Measurements from ENCODE around the gene LTB. TPM values are rescaled to one million over a fixed set of nuclear protein-coding genes. Genes with fewer than 3 reads are reported as not detected.
A peak's percentile ranks its signal among the peaks of the same experiment; 100 is the strongest.
"Not testable (repeated sequence)": the region's sequence is repeated elsewhere in the genome, so short reads cannot be mapped to it uniquely, and the experiment has no call there.

The LTB gene
- total RNA-seq, 1 donor from 2014 or later: 0.34 TPM

DNA sequence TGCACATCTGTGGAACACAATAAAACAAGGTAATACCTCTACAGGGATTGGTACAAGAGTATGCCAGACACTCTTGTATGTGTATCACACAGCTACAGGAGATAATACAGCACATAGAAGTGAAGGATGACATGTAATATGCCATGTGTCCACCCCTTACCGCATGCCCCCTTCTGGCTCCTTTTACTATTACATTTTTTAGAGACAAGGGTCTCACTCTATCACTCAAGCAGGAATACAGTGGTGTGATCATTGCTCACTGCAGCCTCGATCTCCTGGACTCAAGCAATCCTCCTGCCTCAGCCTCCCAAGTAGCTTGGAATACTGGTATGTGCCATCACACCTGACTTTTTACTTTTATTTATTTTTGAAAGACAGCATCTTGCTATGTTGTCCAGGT is 14.8 kb upstream of the LTB start:
- Mint-ChIP-seq H3K4me3 (no peak overlapping the region), H3K36me3 (no peaks in the 10 kb centered on the region), H3K4me1 (ENCODE audit: unreplicated experiment) (peaks cover 6% of the 10 kb centered on the region), H3K9me3 (no peaks in the 10 kb centered on the region), H3K27me3 (no peaks in the 10 kb centered on the region), H3K27ac (no peak overlapping the region)
- no peak for DNase-seq (ENCODE audit: extremely low spot score, unreplicated experiment)
- TF ChIP-seq, protein P1, sequence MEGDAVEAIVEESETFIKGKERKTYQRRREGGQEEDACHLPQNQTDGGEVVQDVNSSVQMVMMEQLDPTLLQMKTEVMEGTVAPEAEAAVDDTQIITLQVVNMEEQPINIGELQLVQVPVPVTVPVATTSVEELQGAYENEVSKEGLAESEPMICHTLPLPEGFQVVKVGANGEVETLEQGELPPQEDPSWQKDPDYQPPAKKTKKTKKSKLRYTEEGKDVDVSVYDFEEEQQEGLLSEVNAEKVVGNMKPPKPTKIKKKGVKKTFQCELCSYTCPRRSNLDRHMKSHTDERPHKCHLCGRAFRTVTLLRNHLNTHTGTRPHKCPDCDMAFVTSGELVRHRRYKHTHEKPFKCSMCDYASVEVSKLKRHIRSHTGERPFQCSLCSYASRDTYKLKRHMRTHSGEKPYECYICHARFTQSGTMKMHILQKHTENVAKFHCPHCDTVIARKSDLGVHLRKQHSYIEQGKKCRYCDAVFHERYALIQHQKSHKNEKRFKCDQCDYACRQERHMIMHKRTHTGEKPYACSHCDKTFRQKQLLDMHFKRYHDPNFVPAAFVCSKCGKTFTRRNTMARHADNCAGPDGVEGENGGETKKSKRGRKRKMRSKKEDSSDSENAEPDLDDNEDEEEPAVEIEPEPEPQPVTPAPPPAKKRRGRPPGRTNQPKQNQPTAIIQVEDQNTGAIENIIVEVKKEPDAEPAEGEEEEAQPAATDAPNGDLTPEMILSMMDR (conservative IDR thresholded peaks at IDR 0.05): peak; percentile 69

DNA sequence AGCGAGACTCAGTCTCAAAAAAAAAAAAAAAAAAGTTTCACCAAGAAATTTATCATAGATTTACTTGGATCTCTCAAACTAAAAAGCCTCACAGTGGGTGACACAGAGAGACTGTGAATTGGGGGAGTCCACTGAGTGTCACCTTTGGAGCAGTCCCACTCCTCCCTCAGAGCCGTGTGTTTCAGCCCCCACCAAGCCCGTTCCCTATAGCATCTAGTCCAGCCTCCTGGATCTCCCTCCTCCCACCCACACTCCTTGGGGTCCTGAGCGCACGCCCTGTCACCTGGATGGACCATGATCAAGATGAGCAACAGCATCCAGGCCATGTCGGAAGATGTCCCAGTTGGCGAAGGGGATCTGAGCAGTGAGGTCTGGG is 10.2 kb upstream of the LTB start:
- no peak for DNase-seq (ENCODE audit: extremely low spot score, unreplicated experiment)
- Mint-ChIP-seq H3K27me3 (peaks cover 4% of the 10 kb centered on the region), H3K36me3 (no peaks in the 10 kb centered on the region), H3K27ac (no peak overlapping the region), H3K9me3 (no peaks in the 10 kb centered on the region), H3K4me3 (no peak overlapping the region), H3K4me1 (ENCODE audit: unreplicated experiment) (no peaks in the 10 kb centered on the region)
- TF ChIP-seq, protein P1 (conservative IDR thresholded peaks at IDR 0.05): no peak

DNA sequence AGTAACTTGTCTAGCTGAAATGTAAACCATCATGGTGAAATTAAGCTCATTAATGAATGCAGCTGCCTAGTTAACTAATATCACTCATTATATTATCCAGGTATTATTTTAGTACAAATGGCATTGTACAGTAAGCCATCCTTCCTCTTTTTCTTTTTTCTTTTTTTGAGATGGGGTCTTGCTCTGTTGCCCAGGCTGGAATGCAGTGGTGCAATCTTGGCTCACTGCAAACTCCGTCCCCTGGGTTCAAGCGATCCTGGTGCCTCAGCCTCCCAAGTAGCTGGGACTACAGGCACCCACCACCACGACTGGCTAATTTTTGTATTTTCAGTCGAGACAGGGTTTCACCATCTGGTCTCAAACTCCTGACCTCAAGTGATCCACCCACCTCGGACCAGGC is 8.5 kb upstream of the LTB start:
- H3K27me3 Mint-ChIP-seq: peaks cover 11% of the 10 kb centered on the region
- not testable (repeated sequence) for H3K4me3 Mint-ChIP-seq; H3K27ac Mint-ChIP-seq; H3K9me3 Mint-ChIP-seq; DNase-seq (ENCODE audit: extremely low spot score, unreplicated experiment); H3K4me1 Mint-ChIP-seq (ENCODE audit: unreplicated experiment); H3K36me3 Mint-ChIP-seq

DNA sequence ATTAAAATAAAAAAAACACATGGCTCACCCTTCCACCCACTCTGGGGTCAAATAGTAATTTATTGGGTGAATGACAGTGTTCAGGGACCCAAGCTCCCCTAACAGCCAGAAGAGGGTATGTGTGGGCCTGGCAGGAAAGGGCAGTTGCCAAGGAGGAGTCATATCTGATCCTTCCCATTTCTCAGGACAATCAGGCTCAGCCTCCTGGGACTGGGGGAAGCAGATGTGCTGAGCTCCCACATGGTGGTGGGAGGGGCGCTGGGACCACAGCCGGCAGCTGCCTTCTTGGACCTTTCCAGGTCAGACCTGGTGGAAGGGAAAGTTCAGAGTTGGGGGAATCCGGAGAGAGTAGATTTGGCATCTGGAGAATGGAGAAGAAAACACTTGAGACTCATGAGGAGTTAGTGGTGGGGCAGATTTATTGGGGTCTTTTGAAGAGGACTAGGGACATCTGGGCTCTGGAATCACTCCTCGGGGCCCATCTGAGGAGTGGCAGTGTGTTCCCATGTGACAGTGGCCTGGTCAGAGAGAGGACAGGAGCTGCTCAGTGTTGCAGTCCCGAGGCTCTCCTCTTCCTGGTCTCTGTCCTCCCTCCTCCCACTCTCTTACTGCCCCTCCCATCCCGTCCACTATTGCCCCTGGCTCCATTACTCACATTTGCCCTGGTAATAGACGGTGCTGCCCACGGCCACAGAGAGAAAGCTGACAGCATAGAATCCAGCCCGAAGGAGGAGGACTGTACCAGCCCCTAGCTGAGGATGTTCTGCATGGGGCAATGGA is 6.8 kb upstream of the LTB start:
- TF ChIP-seq, protein P1 (conservative IDR thresholded peaks at IDR 0.05): no peak
- no peaks in the 10 kb centered on the region for H3K4me1 Mint-ChIP-seq (ENCODE audit: unreplicated experiment)
- H3K4me3 Mint-ChIP-seq: no peak overlapping the region
- no peaks in the 10 kb centered on the region for H3K9me3 Mint-ChIP-seq
- DNase-seq (ENCODE audit: extremely low spot score, unreplicated experiment): no peak
- H3K27me3 Mint-ChIP-seq: peaks cover 14% of the 10 kb centered on the region
- no peak overlapping the region for H3K27ac Mint-ChIP-seq
- H3K36me3 Mint-ChIP-seq: no peaks in the 10 kb centered on the region

DNA sequence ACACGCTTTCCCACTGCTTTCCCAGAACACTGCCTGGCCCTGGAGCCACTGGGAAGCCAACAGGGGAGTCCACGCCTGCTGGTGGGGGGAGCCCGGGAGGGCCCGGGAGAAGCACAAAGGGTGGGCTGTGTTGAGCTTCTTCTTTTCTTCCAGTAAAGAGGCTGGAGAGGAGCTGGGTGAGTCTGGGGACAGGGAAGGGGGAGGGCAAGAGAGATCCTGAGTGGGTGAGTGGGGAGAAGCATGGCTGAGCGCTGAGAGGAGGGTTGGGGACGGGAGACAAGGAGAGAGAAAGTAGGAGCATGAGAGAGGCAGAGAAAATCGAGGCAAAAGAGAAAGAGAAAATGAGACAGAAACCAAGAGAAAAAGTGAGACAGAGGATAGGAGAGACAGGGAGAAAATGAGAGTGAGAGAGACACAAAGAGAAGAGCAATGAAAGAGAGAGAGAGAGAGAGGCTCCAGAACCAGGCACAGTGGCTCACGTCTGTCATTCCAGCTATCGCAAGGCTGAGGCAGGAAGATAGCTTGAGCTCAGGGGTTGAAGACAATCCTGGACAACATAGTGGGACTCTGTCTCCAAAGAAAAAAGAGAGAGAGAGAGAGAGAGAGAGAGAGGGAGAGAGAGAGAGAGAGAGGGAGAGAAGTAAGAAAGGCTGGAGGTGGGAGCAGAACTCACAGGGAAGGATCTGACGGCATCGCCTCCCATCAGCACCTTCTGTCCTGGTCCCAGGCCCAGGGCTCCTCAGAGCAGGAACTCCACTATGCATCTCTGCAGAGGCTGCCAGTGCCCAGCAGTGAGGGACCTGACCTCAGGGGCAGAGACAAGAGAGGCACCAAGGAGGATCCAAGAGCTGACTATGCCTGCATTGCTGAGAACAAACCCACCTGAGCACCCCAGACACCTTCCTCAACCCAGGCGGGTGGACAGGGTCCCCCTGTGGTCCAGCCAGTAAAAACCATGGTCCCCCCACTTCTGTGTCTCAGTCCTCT is 5.9 kb upstream of the LTB start:
- Mint-ChIP-seq H3K4me1 (ENCODE audit: unreplicated experiment) (no peaks in the 10 kb centered on the region), H3K9me3 (no peaks in the 10 kb centered on the region), H3K36me3 (no peaks in the 10 kb centered on the region), H3K27ac (peak overlapping the region; percentile 62), H3K27me3 (peaks cover 17% of the 10 kb centered on the region), H3K4me3 (no peak overlapping the region)
- TF ChIP-seq, protein P1 (conservative IDR thresholded peaks at IDR 0.05): no peak
- no peak for DNase-seq (ENCODE audit: extremely low spot score, unreplicated experiment)
